GM19463 (cell line): ENCODE results near the gene LLGL2.

Experiments
- ATAC-seq: cut with Tn5 transposase; IDR thresholded peaks from one replicate; pipeline ENCODE4 v1.9.1; 2021; ENCODE audit warnings: mild to moderate bottlenecking, moderate library complexity; ENCODE audit not compliant: unreplicated experiment

The LLGL2 gene

GRCh38 chr17:75490953-75491649 lies 34.4 kb upstream of the LLGL2 start:
- ATAC-seq = no peak

GRCh38 chr17:75491680-75492079 lies 33.8 kb upstream of the LLGL2 start:
- ATAC-seq = no peak

GRCh38 chr17:75492555-75493168 lies 32.8 kb upstream of the LLGL2 start:
- ATAC-seq = no peak

GRCh38 chr17:75493476-75494129 lies 31.9 kb upstream of the LLGL2 start:
- ATAC-seq = no peak

GRCh38 chr17:75494326-75494877 lies 31.1 kb upstream of the LLGL2 start:
- no peak for ATAC-seq

GRCh38 chr17:75496005-75496404 lies 29.5 kb upstream of the LLGL2 start:
- no peak for ATAC-seq

GRCh38 chr17:75498039-75498725 lies 27.3 kb upstream of the LLGL2 start:
- ATAC-seq = no peak

GRCh38 chr17:75498726-75499213 lies 26.7 kb upstream of the LLGL2 start:
- no peak for ATAC-seq

GRCh38 chr17:75499313-75500022 lies 26.0 kb upstream of the LLGL2 start:
- no peak for ATAC-seq

- no peak for ATAC-seq
These were observed 24.9 kb upstream of the LLGL2 start for GRCh38 chr17:75500419-75501216.

- ATAC-seq = no peak
These were observed 24.0 kb upstream of the LLGL2 start for GRCh38 chr17:75501378-75502071.

- no peak for ATAC-seq
These were observed 23.3 kb upstream of the LLGL2 start for GRCh38 chr17:75502072-75502720.

- ATAC-seq = no peak
These were observed 22.7 kb upstream of the LLGL2 start for GRCh38 chr17:75502721-75503329.

GRCh38 chr17:75503337-75503950 lies 22.1 kb upstream of the LLGL2 start:
- ATAC-seq = no peak

- ATAC-seq = no peak
These were observed 21.5 kb upstream of the LLGL2 start for GRCh38 chr17:75503976-75504346.

GRCh38 chr17:75504347-75505151 lies 20.9 kb upstream of the LLGL2 start:
- no peak for ATAC-seq

GRCh38 chr17:75505152-75505409 lies 20.4 kb upstream of the LLGL2 start:
- ATAC-seq = no peak
